WI38 (cell line): Measurements from ENCODE around the gene MAP3K8.

Source experiments
- H3K4me3 ChIP-seq: 2 replicates; pipeline ENCODE4 v1.5.1; 2011; ENCODE audit warnings: low read depth, mild to moderate bottlenecking, control low read depth, low read length
- TF ChIP-seq, protein P1 (sequence below): IDR thresholded peaks from 2 replicates; pipeline ENCODE4 v1.5.1; 2012; ENCODE audit warnings: low read depth, mild to moderate bottlenecking, control low read depth, low read length

MAP3K8 gene

GRCh38 chr10:30433730-30434272 is at the start of gene MAP3K8:
MAP3K8 (plus strand) TSS chr10:30434184; CDS start chr10:30438939, 4,755 bp downstream.
- H3K4me3 ChIP-seq = peak within 1 kb of the TSS; percentile 74
- TF ChIP-seq, protein P1, sequence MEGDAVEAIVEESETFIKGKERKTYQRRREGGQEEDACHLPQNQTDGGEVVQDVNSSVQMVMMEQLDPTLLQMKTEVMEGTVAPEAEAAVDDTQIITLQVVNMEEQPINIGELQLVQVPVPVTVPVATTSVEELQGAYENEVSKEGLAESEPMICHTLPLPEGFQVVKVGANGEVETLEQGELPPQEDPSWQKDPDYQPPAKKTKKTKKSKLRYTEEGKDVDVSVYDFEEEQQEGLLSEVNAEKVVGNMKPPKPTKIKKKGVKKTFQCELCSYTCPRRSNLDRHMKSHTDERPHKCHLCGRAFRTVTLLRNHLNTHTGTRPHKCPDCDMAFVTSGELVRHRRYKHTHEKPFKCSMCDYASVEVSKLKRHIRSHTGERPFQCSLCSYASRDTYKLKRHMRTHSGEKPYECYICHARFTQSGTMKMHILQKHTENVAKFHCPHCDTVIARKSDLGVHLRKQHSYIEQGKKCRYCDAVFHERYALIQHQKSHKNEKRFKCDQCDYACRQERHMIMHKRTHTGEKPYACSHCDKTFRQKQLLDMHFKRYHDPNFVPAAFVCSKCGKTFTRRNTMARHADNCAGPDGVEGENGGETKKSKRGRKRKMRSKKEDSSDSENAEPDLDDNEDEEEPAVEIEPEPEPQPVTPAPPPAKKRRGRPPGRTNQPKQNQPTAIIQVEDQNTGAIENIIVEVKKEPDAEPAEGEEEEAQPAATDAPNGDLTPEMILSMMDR = no peak

DNA sequence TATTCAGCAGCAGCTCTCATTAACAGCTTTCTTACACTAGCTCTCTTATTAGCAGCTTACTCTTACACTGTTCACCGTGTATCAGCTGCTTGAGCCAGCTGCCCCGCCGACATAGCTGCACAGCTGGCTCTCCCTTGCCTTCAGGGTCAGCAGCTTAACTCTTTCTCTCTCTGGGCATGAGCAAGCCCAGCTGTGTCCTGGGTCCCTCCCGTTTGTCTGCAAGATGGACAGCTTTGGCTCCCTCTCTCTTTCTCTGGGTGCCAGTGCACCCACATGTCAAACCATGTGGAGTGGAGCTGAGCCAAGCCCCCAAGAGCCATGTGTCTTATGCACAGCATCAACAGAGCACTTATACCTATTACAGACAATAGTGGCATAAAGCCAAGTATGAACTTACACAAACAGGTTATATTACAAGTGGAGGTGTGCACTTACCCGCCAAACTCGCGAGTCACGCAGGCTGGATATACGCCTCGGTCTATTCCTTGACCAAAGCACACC is 49.2 kb upstream of the MAP3K8 start:
- no peak overlapping the region for H3K4me3 ChIP-seq
- TF ChIP-seq, protein P1 = peak; percentile 60

DNA sequence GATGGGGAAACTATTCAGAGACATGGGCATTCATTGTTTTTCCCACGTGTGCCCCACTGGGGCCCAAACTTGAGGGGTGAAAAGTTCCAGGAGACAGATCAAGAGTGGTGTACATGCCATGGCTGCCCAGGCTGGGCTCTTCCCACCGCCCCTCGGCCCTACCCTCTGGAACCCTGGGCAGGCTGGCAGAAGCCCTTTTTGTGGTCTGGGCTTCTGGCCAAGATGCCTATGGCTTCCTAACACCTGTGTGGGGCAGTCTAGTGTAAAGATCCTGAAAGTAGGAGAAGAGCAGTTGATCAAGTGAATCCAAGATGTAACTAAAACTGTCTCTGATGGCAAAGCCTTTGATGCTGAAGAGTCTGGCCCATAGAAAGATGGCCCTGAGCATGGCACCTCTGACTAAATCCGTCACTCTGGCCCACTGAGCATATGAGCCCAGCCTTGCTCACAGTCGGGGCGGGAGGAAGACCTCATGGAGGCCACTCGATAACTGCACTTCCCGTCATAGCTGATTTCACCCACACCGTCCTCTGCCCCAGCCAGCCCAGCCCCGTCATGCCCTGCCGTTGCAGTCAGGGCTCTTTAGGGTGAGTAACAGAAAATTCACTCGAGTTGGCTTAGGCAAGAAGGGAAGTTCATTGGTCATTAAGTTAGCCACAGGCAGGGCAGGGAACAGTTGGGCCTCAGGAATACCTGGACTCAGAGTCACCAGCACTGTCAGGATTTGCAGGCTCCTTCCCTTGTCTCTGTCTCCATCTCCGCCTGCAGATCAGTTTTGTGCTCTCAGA is 47.0 kb upstream of the MAP3K8 start:
- TF ChIP-seq, protein P1 = no peak
- H3K4me3 ChIP-seq = no peak overlapping the region

GRCh38 chr10:30387646-30388243 is 46.2 kb upstream of the MAP3K8 start:
- TF ChIP-seq, protein P1 = no peak
- H3K4me3 ChIP-seq = no peak overlapping the region

- TF ChIP-seq, protein P1 = no peak
Observed at GRCh38 chr10:30389543-30389942, 44.4 kb upstream of the MAP3K8 start.

DNA sequence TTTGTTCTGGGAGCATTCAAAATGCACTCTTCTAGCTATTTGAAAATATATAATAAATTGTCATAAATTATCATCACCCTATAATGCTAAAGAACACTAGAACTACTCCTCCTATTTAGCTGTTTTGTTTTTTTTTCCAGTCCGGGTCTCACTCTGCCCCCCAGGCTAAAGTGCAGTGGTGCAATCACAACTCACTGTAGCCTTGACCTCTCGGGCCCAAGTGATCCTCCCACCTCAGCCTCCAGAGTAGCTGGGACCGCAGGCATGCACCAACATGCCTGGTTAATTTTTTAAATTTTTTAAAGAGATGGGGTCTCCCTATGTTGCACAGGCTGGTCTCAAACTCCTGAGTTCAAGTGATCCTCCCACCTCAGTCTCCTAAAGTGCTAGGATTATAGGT is 43.8 kb upstream of the MAP3K8 start:
- H3K4me3 ChIP-seq = no peak overlapping the region
- TF ChIP-seq, protein P1 = no peak

More at GRCh38 chr10:30389543-30389942, 44.4 kb upstream of the MAP3K8 start:
- H3K4me3 ChIP-seq = no peak overlapping the region

DNA sequence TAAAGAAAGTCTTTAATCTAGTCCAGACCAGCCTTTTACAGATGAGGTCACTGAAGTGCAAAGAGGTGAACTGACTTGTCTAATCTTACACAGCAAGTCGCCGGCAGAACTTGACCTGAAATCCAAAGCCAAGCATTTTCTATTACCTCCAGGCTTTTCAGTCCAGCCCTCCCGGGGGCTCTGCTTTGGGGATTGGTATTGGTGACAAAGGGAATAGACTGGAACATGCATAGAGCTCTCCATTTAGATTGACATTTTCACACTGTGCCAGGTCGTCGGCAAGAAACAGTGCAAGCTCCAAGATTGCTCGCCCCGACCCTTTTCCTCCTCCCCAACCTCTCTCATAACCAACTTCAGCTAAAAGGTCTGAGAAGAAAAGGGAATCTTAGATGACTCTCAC is 42.7 kb upstream of the MAP3K8 start:
- TF ChIP-seq, protein P1 = no peak
- H3K4me3 ChIP-seq = no peak overlapping the region
